Retinal pigment epithelial cell (primary cell): ENCODE results near the gene TBC1D22A.

Experiments
- DNase-seq: peaks from one replicate; pipeline ENCODE4 v3.0.0-alpha.2; 2010; ENCODE audit warnings: low read depth
- H3K4me3 ChIP-seq: 2 replicates; pipeline ENCODE4 v1.5.1; 2011; ENCODE audit warnings: mild to moderate bottlenecking, low read length, control low read depth, moderate library complexity
- TF ChIP-seq, protein P1 (sequence below): conservative IDR thresholded peaks from 2 replicates; pipeline ENCODE4 v1.5.1; 2011; ENCODE audit warnings: low read depth, low read length, control low read depth, inconsistent platforms

The TBC1D22A gene

GRCh38 chr22:47156352-47157092, 394.1 kb downstream of the TBC1D22A start:
- H3K4me3 ChIP-seq: no peak overlapping the region
- no peak for DNase-seq
- TF ChIP-seq, protein P1, sequence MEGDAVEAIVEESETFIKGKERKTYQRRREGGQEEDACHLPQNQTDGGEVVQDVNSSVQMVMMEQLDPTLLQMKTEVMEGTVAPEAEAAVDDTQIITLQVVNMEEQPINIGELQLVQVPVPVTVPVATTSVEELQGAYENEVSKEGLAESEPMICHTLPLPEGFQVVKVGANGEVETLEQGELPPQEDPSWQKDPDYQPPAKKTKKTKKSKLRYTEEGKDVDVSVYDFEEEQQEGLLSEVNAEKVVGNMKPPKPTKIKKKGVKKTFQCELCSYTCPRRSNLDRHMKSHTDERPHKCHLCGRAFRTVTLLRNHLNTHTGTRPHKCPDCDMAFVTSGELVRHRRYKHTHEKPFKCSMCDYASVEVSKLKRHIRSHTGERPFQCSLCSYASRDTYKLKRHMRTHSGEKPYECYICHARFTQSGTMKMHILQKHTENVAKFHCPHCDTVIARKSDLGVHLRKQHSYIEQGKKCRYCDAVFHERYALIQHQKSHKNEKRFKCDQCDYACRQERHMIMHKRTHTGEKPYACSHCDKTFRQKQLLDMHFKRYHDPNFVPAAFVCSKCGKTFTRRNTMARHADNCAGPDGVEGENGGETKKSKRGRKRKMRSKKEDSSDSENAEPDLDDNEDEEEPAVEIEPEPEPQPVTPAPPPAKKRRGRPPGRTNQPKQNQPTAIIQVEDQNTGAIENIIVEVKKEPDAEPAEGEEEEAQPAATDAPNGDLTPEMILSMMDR: no peak

DNA sequence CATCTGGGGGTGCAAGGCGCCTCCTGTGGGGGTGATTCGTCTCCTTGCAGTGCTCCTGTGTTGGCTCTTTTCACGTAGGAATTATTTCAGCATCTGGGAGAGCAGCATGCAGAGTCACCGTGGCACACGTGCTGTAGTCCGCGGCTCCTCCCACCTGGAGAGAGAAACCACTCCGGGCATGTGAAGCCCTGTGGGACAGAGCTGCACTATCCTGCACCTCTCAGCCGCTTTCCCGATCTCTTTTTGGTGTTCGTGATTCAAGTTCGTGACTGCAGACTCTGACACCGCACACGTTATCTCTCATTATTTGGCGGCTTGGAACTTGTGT, 394.6 kb downstream of the TBC1D22A start:
- DNase-seq: no peak
- TF ChIP-seq, protein P1: no peak
- no peak overlapping the region for H3K4me3 ChIP-seq

- no peak for DNase-seq
- TF ChIP-seq, protein P1: no peak
- no peak overlapping the region for H3K4me3 ChIP-seq
These were observed 395.2 kb downstream of the TBC1D22A start for GRCh38 chr22:47157486-47158270.

DNA sequence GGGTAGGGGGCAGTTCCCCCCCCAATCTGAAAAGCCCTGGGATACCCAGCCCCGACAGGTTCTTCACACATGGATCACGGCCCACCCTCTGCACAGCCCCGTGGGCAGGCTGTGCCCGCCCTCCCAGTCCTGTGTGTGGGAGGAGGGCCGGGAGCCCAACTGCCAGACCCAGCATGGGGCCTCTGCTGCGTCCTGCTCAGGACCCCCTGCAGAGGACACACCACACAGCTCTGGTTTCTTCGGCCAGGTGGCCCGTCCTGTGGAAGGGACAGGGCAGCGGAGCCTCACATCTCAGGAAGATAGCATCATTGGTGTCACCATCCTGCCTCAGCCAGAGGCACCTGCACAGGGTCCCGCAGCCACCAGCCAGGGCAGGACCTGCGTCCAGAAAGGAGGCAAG, 396.0 kb downstream of the TBC1D22A start:
- TF ChIP-seq, protein P1: no peak
- no peak overlapping the region for H3K4me3 ChIP-seq
- no peak for DNase-seq

DNA sequence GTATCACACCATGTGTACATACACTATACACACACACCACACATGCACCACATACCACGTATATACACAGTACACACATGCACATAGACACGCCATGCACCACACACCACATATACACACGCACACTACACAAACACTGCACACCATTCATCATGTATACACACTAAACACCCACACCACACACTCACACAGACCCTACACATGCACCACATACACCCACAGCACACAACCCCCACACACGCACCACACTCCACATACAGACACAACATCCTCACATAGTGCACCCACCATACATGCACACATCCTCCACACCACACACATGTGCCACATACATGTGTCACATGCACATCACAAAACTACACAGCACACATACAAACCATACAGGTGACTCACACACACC, 397.1 kb downstream of the TBC1D22A start:
- no peak overlapping the region for H3K4me3 ChIP-seq
- TF ChIP-seq, protein P1: no peak
- no peak for DNase-seq

DNA sequence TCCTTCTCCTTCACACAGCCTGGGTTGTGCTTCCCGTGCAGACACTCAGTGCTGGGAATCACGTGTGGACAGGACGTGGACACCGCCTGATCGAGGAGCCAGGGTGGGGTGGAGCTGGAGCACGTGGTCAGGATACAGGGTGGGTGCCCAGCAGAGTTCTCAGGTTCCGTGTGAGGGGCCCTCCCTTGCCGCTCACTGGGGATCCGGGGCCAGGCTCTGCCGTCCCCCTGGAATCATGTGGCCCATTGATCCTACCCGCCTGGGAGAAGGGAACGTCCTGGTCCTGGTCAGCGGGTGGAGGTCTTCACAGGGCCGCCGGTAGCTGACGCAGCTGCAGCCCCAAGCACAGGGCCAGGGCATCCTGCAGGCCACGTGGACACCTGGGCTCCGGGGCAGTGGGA, 397.7 kb downstream of the TBC1D22A start:
- TF ChIP-seq, protein P1: no peak
- DNase-seq: no peak
- H3K4me3 ChIP-seq: no peak overlapping the region
